ENCODE results near the gene CNNM2.
"Not testable (repeated sequence)": the region's sequence is repeated elsewhere in the genome, so short reads cannot be mapped to it uniquely, and the experiment has no call there.

CNNM2 gene

DNA sequence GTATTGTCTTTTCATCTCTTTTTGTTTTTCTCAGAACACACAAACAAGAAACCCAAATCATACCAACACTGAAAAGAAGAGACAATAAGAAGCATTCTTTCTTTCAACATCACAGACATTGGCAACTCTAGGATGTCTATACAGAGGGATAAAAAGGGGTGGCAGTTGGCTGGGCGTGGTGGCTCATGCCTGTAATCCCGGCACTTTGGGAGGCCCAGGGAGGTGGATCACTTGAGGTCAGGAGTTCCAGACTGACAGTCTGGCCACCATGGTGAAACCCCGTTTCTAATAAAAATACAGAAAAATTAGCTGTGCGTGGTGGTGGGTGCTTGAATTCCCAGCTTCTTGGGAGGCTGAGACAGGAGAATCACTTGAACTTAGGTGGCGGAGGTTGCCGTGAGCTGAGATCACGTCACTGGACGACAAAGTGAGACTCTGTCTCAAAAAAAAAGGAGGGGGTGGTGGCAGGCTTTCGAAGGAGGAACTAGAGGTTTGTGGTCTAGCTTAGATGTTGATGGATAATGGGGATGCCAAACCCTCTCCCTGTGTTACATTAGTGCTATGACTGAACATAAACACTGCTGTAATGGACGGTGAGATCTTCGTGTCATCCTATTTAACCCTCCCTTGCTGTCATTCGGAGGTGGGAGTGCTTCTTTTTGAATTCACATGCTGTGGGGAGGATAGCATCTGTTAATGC lies 9.4 kb downstream of the CNNM2 start:
- no peak for DNase-seq

- DNase-seq: not testable (repeated sequence)
These were observed 10.3 kb downstream of the CNNM2 start for GRCh38 chr10:102928442-102928841.

DNA sequence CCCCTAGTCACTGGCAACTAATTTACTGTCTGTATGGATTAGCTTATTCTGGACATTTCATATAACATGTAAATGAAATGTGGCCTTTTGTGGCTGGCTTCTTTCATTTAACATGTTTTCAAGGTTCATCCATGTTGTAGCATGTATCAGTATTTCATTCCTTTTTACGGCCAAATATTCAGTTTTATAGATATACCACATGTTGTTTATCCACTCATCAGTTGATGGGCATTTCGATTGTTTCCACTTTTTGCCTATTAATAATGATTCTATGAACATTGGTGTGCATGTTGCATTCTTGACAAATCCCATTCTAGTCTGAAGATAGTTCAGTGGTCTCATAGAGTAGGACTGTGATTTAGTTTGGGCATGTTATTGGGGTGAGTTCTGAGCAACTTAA lies 12.6 kb downstream of the CNNM2 start:
- no peak for DNase-seq

GRCh38 chr10:102931643-102932042 lies 13.5 kb downstream of the CNNM2 start:
- DNase-seq: no peak

GRCh38 chr10:102935505-102935904 lies 17.4 kb downstream of the CNNM2 start:
- DNase-seq: no peak

DNA sequence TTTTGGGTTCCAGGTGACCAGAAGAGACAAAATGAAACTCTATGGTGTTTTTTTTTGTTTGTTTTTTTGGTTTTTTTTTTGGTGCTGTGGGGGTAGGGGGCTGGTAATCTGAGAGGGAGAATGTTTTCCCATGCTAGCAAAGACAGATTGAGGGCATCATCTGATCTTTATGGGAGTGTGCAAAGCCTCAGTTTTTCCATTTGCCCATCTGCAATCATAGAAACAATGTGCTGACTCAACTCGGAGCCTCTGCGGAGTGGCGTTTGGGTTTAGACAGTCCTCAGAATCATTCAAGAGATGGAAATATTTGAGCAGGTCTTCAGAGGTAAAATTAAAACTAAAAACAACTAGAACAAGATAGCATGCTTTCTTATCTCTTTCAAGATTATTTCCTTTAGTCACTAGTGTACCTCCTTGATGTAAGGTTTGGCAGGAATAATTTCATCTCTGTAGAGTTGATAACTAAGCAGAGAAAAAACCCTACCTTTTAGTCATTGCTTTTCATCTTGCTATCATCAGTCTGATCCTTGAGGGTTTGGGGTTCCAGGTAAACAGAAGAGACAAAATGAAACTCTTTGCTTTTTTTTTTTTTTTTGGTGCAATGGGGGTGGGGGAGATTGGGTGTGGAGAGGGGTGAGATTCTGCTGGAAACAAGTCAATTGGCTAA lies 18.0 kb downstream of the CNNM2 start:
- peak; percentile 51 for DNase-seq

GRCh38 chr10:102941401-102941800 lies 23.3 kb downstream of the CNNM2 start:
- no peak for DNase-seq

DNA sequence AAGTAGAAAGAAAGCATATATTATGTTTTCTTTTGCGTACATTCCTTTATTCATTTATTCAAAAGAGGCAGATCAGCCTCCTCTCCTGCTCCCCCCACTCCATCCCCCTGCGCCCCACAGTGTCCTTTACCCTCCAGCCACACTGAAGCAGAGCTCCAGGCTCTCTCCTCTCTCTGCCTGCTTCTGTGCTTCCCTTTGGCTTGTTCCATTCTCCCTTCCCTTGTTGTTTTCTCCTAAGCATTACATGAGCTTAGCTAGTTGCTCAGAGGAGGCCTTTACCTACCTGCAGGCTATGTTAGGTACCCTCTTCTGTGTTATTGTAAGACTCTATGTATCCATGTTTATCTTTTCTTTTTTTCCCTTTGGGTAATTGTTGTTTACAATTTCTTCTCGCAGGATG lies 27.4 kb downstream of the CNNM2 start:
- no peak for DNase-seq

GRCh38 chr10:102945962-102946361 lies 27.9 kb downstream of the CNNM2 start:
- no peak for DNase-seq

DNA sequence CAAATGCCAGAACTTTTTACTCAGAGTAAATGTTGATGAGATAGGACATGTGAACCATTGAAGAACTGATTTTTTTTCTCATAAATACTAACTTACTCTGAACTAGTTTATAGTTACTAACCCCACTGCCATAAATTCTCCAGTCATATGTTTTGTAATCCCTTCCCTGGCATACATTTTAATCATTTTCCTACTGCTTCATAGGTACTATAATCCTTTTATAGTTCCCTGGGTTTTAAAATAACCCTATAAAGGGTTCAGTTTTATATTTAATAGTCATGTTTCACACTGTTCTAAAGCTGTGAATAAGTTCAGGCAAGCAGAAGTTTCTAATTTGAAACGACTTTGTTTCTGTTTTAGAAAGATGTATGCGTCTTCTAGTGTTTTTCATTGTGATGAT lies 28.9 kb downstream of the CNNM2 start:
- no peak for DNase-seq

- no peak for DNase-seq
These were observed 30.1 kb downstream of the CNNM2 start for GRCh38 chr10:102948176-102948575.

DNA sequence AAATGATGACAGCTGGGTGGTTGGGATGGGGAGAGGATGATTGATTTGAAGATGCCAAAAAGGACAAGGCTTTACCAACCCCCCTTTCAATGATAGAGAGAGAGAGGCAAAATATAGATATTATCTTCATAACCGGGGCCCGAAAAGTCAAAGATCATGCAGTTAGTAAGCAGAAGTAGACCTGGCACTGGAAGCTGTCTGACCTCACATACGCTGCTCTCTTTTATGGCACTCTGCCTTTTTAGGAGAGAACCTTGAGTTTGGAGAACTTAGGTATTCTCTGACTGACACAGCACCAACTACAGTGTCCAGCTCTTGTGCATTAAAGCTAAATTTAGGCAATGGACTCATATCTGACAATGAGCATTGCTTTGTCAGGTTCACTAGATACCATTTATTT lies 30.7 kb downstream of the CNNM2 start:
- no peak for DNase-seq

- DNase-seq: no peak
These were observed 31.8 kb downstream of the CNNM2 start for GRCh38 chr10:102949916-102950315.

GRCh38 chr10:102951316-102951715 lies 33.2 kb downstream of the CNNM2 start:
- DNase-seq: no peak

GRCh38 chr10:102959360-102959759 lies 41.3 kb downstream of the CNNM2 start:
- no peak for DNase-seq

DNA sequence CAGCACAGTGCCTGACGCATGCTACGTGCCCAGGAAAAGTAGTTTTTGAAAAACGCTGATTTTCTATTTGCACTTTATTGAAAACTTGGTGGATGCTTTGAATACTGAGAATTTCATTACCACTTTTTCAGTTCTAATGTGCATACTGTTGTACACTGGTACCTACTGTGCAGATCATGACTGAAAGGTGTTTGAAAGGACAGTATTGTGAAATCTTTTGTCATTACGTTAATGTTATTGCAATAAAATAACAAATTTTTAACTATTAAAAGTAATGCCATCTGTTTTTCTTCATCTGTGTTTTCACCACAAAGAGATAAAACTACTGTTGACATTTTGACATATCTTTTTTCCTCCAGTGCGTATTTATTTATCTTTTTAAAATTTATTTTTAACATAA lies 42.1 kb downstream of the CNNM2 start:
- no peak for DNase-seq

GRCh38 chr10:102962267-102962666 lies 44.2 kb downstream of the CNNM2 start:
- DNase-seq: no peak

- DNase-seq: no peak
These were observed 45.1 kb downstream of the CNNM2 start for GRCh38 chr10:102962951-102963755.

- no peak for DNase-seq
These were observed 45.6 kb downstream of the CNNM2 start for GRCh38 chr10:102963756-102964025.

DNA sequence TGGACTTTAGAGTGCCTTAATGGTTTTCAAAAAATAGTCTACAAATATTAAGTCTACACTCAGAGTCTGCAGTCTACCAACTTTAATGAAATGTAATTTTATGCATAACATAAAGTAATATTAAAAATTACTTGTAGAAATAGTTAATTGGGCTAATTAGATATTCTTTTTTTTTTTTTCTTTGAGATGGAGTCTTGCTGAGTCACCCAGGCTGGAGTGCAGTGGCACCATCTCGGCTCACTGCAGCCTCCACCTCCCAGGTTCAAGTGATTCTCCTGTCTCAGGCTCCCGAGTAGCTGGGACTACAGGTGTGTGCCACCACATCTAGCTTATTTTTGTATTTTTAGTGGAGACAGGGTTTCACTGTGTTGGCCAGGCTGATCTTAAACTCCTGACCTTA lies 46.0 kb downstream of the CNNM2 start:
- DNase-seq: not testable (repeated sequence)

DNA sequence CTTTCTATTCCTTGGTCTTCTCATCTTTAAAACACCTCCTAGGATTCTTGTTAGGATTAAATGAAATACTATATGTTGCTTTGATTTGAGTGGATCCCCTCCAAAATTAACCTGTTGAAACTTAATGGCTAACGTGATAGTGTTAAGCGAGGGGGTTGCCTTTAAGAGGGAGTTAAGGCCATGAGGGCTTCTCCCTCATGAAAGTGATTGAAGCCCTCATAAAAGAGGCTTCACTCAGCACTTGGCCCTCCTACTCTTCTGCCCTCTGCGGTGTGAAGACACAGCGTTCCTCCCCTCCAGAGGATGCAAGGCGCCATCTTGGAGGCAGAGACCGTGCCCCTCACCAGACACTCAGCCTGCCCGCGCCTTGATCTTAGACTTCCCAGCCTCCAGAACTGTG lies 46.6 kb downstream of the CNNM2 start:
- DNase-seq: no peak

DNA sequence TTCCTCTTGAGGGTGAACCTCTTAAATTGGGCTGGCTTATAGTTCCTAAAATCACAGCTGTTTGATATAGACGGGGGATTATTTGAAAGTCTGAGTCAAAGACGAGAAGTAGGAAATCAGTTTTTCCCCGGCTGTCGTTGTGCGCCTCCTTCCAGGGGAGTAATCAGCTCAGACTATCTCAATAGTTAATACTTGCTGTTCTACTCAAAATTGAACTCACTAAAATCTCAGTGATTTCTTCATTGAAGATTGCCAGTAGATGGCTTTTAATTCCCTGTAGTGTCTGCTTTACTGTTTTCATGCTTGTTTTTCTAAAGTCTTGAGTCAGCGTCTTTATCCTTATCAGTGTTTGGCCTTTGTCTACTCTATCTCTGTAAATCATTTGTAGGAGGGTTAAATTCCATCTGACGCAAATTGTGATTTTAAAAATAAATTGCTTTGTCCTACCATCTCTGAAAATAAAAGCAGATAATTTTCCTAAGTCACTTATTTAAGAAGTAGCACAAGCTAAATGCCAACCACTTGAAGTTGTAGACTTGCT lies 47.3 kb downstream of the CNNM2 start:
- no peak for DNase-seq

DNA sequence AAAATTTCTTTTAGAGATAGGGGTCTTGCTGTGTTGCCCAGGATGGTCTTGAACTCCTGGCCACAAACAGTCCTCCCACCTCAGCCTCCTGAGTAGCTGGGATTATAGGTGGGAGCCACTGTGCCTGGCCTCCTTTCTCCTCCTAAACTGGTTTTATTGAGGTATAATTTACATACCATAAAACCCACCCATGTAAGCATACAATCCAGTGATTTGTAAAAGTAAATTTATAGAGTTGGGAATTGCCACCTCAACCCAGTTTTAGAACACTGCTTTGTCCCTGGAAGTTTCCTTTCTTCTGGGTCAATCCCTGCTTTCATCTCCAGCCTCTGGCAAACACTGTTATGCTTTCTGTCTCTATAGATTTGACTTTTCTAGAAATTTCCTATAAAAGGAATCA lies 49.0 kb downstream of the CNNM2 start:
- DNase-seq: no peak
